HepG2 (cell line): ENCODE results near the gene CA11. TPM values are rescaled to one million over a fixed set of nuclear protein-coding genes. Genes with fewer than 3 reads are reported as not detected.
A peak's percentile ranks its signal among the peaks of the same experiment; 100 is the strongest.

Experiments used
- ATAC-seq: fragments of 200-7000 bp; cut with Tn5 transposase; 3 replicates; pipeline ENCODE4 v1.9.1; 2020; ENCODE audit warnings: mild to moderate bottlenecking, moderate library complexity
- BruUV-seq: library from RNA; stranded (reverse); fragments of 400-500 nt; replicated peaks from 2 replicates; lab custom pipeline; 2021; lab: Mats Ljungman, UMichigan
- CTCF ChIA-PET: fragments of 300-600 bp; formaldehyde crosslinking; extraction: SDS; loops from one replicate; lab custom pipeline; 2021; ENCODE audit warnings: low total read pairs, inconsistent platforms, low intra/inter-chr PET ratio; lab: Yijun Ruan, JAX
- POLR2A ChIA-PET: fragments of 350-600 bp; sonication (Branson Sonifier 250); formaldehyde crosslinking; loops from one replicate; lab custom pipeline; 2020; ENCODE audit warnings: antibody characterized with exemption, inconsistent platforms; lab: Yijun Ruan, JAX
- DNase-seq: peaks from one replicate; pipeline ENCODE4 v3.0.0-alpha.2; 2015; ENCODE audit warnings: low spot score
- FAIRE-seq: peaks from 3 replicates; lab custom pipeline; 2011; peaks lifted over from hg19 to GRCh38; lab: Jason Lieb, UNC
- H2AFZ ChIP-seq: one replicate; pipeline ENCODE4 v1.6.1; 2011; ENCODE audit warnings: low read length, inconsistent platforms
- H3K27ac ChIP-seq: fragments of 300-600 bp; 3 replicates; pipeline ENCODE4 v1.8.0; 2011; ENCODE audit warnings: mixed run types, mild to moderate bottlenecking, mixed read lengths, low read length, inconsistent platforms; ENCODE audit not compliant: insufficient read depth; ENCODE audit errors: extremely low read length
- H3K27me3 ChIP-seq, 2 experiments: fragments of 200-600 bp in 1 of 2; 2 replicates in 1 of 2; 3 replicates in 1 of 2; pipeline versions ENCODE4 v1.6.0 to v1.8.0; 2011; ENCODE audit warnings: low read length in 2 of 2, mild to moderate bottlenecking in 2 of 2, moderate library complexity in 2 of 2, inconsistent platforms in 1 of 2; ENCODE audit not compliant: insufficient read depth in 2 of 2, control insufficient read depth in 1 of 2
- H3K36me3 ChIP-seq, 2 experiments: fragments of 200-600 bp in 1 of 2; replicated peaks in 1 of 2; 2 replicates in 1 of 2; 3 replicates in 1 of 2; pipeline versions ENCODE4 v1.5.1 to v1.8.0; 2011; ENCODE audit warnings: low read length in 2 of 2, inconsistent platforms in 1 of 2; ENCODE audit not compliant: insufficient read depth in 2 of 2, control insufficient read depth in 1 of 2
- H3K4me1 ChIP-seq: 2 replicates; pipeline ENCODE4 v1.5.1; 2012; ENCODE audit warnings: low read length, inconsistent platforms; ENCODE audit not compliant: insufficient read depth
- H3K4me2 ChIP-seq: 2 replicates; pipeline ENCODE4 v1.6.0; 2011; ENCODE audit warnings: low read depth, low read length, inconsistent platforms
- H3K4me3 ChIP-seq, 3 experiments: fragments of 200-600 bp in 1 of 3; sonication (generic), shearing (Covaris generic) in 1 of 3; replicated peaks in 1 of 3; 2 replicates each; pipeline ENCODE4 v1.5.1; 2011 to 2016; ENCODE audit warnings: low read length in 3 of 3, inconsistent platforms in 2 of 3, low read depth in 2 of 3, mild to moderate bottlenecking in 2 of 3, control low read depth in 1 of 3, mixed read lengths in 1 of 3; ENCODE audit not compliant: insufficient read depth in 1 of 3
- H3K79me2 ChIP-seq: one replicate; pipeline ENCODE4 v1.6.1; 2011; ENCODE audit warnings: low read length, inconsistent platforms; ENCODE audit not compliant: insufficient read depth
- H3K9ac ChIP-seq: 2 replicates; pipeline ENCODE4 v1.6.0; 2011; ENCODE audit warnings: mild to moderate bottlenecking, low read depth, low read length, inconsistent platforms; ENCODE audit not compliant: insufficient read depth
- H3K9me3 ChIP-seq: 2 replicates; pipeline ENCODE4 v1.5.1; 2012; ENCODE audit warnings: mild to moderate bottlenecking, low read length
- H4K20me1 ChIP-seq: 2 replicates; pipeline ENCODE4 v1.6.0; 2011; ENCODE audit warnings: inconsistent platforms, mild to moderate bottlenecking, low read length, moderate library complexity; ENCODE audit not compliant: insufficient read depth
- GABPA ChIP-seq, 2 experiments: IDR thresholded peaks; 2 replicates each; pipeline ENCODE4 v1.6.1; 2011 to 2016; ENCODE audit warnings: low read depth in 2 of 2, low read length in 1 of 2, missing biosample characterization in 1 of 2, missing genetic modification characterization in 1 of 2
- NAIF1 ChIP-seq: sonication (generic); formaldehyde crosslinking; IDR thresholded peaks from 2 replicates; pipeline ENCODE4 v1.5.0; 2020; ENCODE audit warnings: mild to moderate bottlenecking, missing genetic modification reagents, borderline replicate concordance
- POLR2A ChIP-seq, 2 experiments: IDR thresholded peaks; 2 replicates each; pipeline ENCODE4 v1.6.1; 2011; ENCODE audit warnings: low read depth in 2 of 2, low read length in 2 of 2, mild to moderate bottlenecking in 1 of 2, moderate library complexity in 1 of 2; ENCODE audit not compliant: insufficient read depth in 1 of 2
- POLR2G ChIP-seq: fragments of 200-400 bp; formaldehyde crosslinking; IDR thresholded peaks from 2 replicates; pipeline ENCODE4 v1.6.1; 2018; ENCODE audit warnings: mild to moderate bottlenecking, low read depth, low read length, moderate library complexity
- RNF219 ChIP-seq: sonication (generic); formaldehyde crosslinking; IDR thresholded peaks from 2 replicates; pipeline ENCODE4 v1.5.0; 2020; ENCODE audit warnings: mild to moderate bottlenecking, missing genetic modification reagents
- SMAD1 ChIP-seq: sonication (generic); formaldehyde crosslinking; IDR thresholded peaks from 2 replicates; pipeline ENCODE4 v1.4.0; 2020; ENCODE audit warnings: missing genetic modification reagents, low read depth, mild to moderate bottlenecking, borderline replicate concordance
- SP4 ChIP-seq: sonication (generic); formaldehyde crosslinking; IDR thresholded peaks from 2 replicates; pipeline ENCODE4 v1.8.1; 2023; ENCODE audit warnings: mild to moderate bottlenecking, missing genetic modification reagents
- TOE1 ChIP-seq: sonication (generic); formaldehyde crosslinking; IDR thresholded peaks from 2 replicates; pipeline ENCODE4 v1.4.0; 2020; ENCODE audit warnings: mild to moderate bottlenecking, missing genetic modification reagents
- ZBTB42 ChIP-seq: sonication (generic); formaldehyde crosslinking; IDR thresholded peaks from 2 replicates; pipeline ENCODE4 v1.5.0; 2020; ENCODE audit warnings: mild to moderate bottlenecking, missing genetic modification reagents
- ZIK1 ChIP-seq: sonication (generic); formaldehyde crosslinking; IDR thresholded peaks from 2 replicates; pipeline ENCODE4 v1.5.0; 2020; ENCODE audit warnings: mild to moderate bottlenecking, low read depth, missing genetic modification reagents, borderline replicate concordance
- ZNF543 ChIP-seq: sonication (generic); formaldehyde crosslinking; IDR thresholded peaks from 2 replicates; pipeline ENCODE4 v1.4.0; 2020; ENCODE audit warnings: mild to moderate bottlenecking, missing genetic modification reagents
- ZNF768 ChIP-seq: sonication (generic); formaldehyde crosslinking; IDR thresholded peaks from 2 replicates; pipeline ENCODE4 v1.4.0; 2020; ENCODE audit warnings: missing genetic modification reagents
- WGBS: methylation state at CpG from one replicate; pipeline ENCODE4 v1.1.6; 2017; ENCODE audit warnings: low lambda C conversion rate; 5-methylcytosine and 5-hydroxymethylcytosine counted together
- in situ Hi-C: cut with HindIII; loops from 2 replicates; pipeline ENCODE4 v1.10.0; 2017; ENCODE audit warnings: low pct_unique_long_range_greater_than_20kb; ENCODE audit not compliant: extremely low pct_ligation_motif_present
- intact Hi-C: fragments of 100-400 bp; cut with micrococcal nuclease; formaldehyde crosslinking; loops from one replicate; pipeline ENCODE4 v1.10.0; 2022; ENCODE audit not compliant: unreplicated experiment
- polyA plus RNA-seq, 8 experiments: library from polyadenylated mRNA; depleted of rRNA in 3 of 8; stranded (reverse) in 7 of 8; unstranded in 1 of 8; fragments of >200 nt; fragmentation: Illumina TruSeq in 4 of 8; extraction: Trizol in 4 of 8; gene quantifications; 2 replicates each; pipeline versions ENCODE4 v1.2.1 to v1.2.3, GENCODE V29; 2011 to 2016; ENCODE audit warnings: low read depth in 4 of 8, missing spikeins in 1 of 8, mixed read lengths in 1 of 8; ENCODE audit not compliant: insufficient read depth in 1 of 8
- total RNA-seq, 5 experiments: library from RNA; depleted of rRNA; stranded (reverse); fragments of >200 nt; fragmentation: Illumina TruSeq; extraction: Trizol; gene quantifications; 2 replicates each; pipeline ENCODE4 v1.2.3, GENCODE V29; 2016; ENCODE audit warnings: low read depth in 1 of 5
- TF ChIP-seq, protein P1 (sequence below): sonication (generic); formaldehyde crosslinking; IDR thresholded peaks from 2 replicates; pipeline ENCODE4 v1.4.0; 2020; ENCODE audit warnings: missing genetic modification reagents, borderline replicate concordance

Gene CA11
- total and polyA plus RNA-seq, 2 of the 13 experiments (the other 11 are each of a cell fraction or from before 2014, with no cell fraction given), result 0.41 to 0.58 TPM

- DNase-seq (no peak), FAIRE-seq (no peak), ATAC-seq (no peak)
- ChIA-PET CTCF (no interaction called here), POLR2A (interaction anchor here (1.4 kb wide), 1 partner anchor 8 kb away, joined by 5 read pairs; no protein-coding TSS in a partner anchor)
- no peaks in the 10 kb centered on the region for H3K9me3 ChIP-seq
- in situ Hi-C loops, result no loop called here
- H3K9ac ChIP-seq, result no peak overlapping the region; the same call in 1 of the 2 replicates
- H3K4me3 ChIP-seq, result peak overlapping the region in 1 of 3 experiments; percentile 89; a peak in 1 of 6 replicates
- peaks cover 15 to 28% of the 10 kb centered on the region in 2 experiments for H3K36me3 ChIP-seq
- peaks cover 33% of the 10 kb centered on the region for H3K79me2 ChIP-seq
- BruUV-seq, result no TSS peak
- TF ChIP-seq ZNF768 (CRISPR knock-in tag) (0 out of 2 replicates have a peak, but pooled peaks have one; percentile 41), POLR2A (IDR thresholded peaks at IDR 0.05; ENCODE audit: insufficient read depth in 1 of 2, low read depth in 2 of 2, low read length in 2 of 2) (0 out of 4 replicates have a peak, but pooled peaks of 1 of the 2 experiments have one; percentile 31), GABPA (IDR thresholded peaks at IDR 0.05; ENCODE audit: low read depth, low read length) (0 out of 2 replicates have a peak, but pooled peaks have one; percentile 15), GABPA (CRISPR knock-in tag; IDR thresholded peaks at IDR 0.05; ENCODE audit: low read depth) (no peak), RNF219 (CRISPR knock-in tag) (no peak), TOE1 (no peak), SMAD1 (CRISPR knock-in tag) (no peak), SP4 (no peak), ZNF543 (no peak), NAIF1 (CRISPR knock-in tag) (no peak), ZIK1 (no peak), POLR2G (no peak), ZBTB42 (no peak)
- TF ChIP-seq, protein P1, sequence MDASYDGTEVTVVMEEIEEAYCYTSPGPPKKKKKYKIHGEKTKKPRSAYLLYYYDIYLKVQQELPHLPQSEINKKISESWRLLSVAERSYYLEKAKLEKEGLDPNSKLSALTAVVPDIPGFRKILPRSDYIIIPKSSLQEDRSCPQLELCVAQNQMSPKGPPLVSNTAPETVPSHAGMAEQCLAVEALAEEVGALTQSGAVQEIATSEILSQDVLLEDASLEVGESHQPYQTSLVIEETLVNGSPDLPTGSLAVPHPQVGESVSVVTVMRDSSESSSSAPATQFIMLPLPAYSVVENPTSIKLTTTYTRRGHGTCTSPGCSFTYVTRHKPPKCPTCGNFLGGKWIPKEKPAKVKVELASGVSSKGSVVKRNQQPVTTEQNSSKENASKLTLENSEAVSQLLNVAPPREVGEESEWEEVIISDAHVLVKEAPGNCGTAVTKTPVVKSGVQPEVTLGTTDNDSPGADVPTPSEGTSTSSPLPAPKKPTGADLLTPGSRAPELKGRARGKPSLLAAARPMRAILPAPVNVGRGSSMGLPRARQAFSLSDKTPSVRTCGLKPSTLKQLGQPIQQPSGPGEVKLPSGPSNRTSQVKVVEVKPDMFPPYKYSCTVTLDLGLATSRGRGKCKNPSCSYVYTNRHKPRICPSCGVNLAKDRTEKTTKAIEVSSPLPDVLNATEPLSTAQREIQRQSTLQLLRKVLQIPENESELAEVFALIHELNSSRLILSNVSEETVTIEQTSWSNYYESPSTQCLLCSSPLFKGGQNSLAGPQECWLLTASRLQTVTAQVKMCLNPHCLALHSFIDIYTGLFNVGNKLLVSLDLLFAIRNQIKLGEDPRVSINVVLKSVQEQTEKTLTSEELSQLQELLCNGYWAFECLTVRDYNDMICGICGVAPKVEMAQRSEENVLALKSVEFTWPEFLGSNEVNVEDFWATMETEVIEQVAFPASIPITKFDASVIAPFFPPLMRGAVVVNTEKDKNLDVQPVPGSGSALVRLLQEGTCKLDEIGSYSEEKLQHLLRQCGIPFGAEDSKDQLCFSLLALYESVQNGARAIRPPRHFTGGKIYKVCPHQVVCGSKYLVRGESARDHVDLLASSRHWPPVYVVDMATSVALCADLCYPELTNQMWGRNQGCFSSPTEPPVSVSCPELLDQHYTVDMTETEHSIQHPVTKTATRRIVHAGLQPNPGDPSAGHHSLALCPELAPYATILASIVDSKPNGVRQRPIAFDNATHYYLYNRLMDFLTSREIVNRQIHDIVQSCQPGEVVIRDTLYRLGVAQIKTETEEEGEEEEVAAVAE (CRISPR knock-in tag), result no peak
- peaks cover 44% of the 10 kb centered on the region for H3K4me1 ChIP-seq
- H3K4me2 ChIP-seq, result peak overlapping the region; percentile 89
- H2AFZ ChIP-seq, result no peak overlapping the region
- peaks cover 38% of the 10 kb centered on the region for H4K20me1 ChIP-seq
- intact Hi-C loops, result no loop called here
- H3K27ac ChIP-seq, result no peak overlapping the region
- 96% methylated on average over 10 of the region's 12 CpGs for WGBS
- H3K27me3 ChIP-seq, result no peaks in the 10 kb centered on the region; a peak in 1 of 5 replicates
These were observed 29.4 kb downstream of the CA11 start for GRCh38 chr19:48616491-48617056.
